ENCODE results near the gene JAGN1. TPM values are rescaled to one million over a fixed set of nuclear protein-coding genes. Genes with fewer than 3 reads are reported as not detected.

JAGN1 gene
- total and polyA plus RNA-seq, 2 experiments from 2014 or later, result 61.4 to 83.5 TPM

- peaks cover 40% of the 10 kb centered on the region for H3K4me1 ChIP-seq (ENCODE audit: insufficient read depth)
- H3K36me3 ChIP-seq (replicated peaks; ENCODE audit: insufficient read depth, low read depth), result no peaks in the 10 kb centered on the region
- peak overlapping the region; percentile 94 for H3K4me2 ChIP-seq
- H3K9me3 ChIP-seq (ENCODE audit: low read depth), result no peaks in the 10 kb centered on the region
- TF ChIP-seq EZH2 (IDR thresholded peaks at IDR 0.05; ENCODE audit: borderline replicate concordance) (no peak), EZH2phosphoT487 (IDR thresholded peaks at IDR 0.05; ENCODE audit: low read depth, severe bottlenecking, unreplicated experiment) (no peak)
- TF ChIP-seq, protein P1, sequence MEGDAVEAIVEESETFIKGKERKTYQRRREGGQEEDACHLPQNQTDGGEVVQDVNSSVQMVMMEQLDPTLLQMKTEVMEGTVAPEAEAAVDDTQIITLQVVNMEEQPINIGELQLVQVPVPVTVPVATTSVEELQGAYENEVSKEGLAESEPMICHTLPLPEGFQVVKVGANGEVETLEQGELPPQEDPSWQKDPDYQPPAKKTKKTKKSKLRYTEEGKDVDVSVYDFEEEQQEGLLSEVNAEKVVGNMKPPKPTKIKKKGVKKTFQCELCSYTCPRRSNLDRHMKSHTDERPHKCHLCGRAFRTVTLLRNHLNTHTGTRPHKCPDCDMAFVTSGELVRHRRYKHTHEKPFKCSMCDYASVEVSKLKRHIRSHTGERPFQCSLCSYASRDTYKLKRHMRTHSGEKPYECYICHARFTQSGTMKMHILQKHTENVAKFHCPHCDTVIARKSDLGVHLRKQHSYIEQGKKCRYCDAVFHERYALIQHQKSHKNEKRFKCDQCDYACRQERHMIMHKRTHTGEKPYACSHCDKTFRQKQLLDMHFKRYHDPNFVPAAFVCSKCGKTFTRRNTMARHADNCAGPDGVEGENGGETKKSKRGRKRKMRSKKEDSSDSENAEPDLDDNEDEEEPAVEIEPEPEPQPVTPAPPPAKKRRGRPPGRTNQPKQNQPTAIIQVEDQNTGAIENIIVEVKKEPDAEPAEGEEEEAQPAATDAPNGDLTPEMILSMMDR (IDR thresholded peaks at IDR 0.05; ENCODE audit: poor library complexity), result no peak
- H2AFZ ChIP-seq, result no peak overlapping the region
- H3K9me2 ChIP-seq (replicated peaks; ENCODE audit: insufficient read depth), result no peaks in the 10 kb centered on the region
- H3K79me2 ChIP-seq, result peaks cover 12% of the 10 kb centered on the region
- H3K4me3 ChIP-seq, result no peak overlapping the region
- WGBS (ENCODE audit: low lambda C conversion rate, missing lambda C conversion rate), result 92% methylated on average over 10 of the region's 10 CpGs
- no peak for DNase-seq (ENCODE audit: low spot score)
- H4K20me1 ChIP-seq (ENCODE audit: insufficient read depth, poor library complexity, severe bottlenecking), result no peaks in the 10 kb centered on the region
- H3K27me3 ChIP-seq, result no peaks in the 10 kb centered on the region
- no peak overlapping the region for H3K27ac ChIP-seq
Observed at GRCh38 chr3:9917820-9918219, 27.4 kb downstream of the JAGN1 start.

- no peak for DNase-seq (ENCODE audit: low spot score)
- H3K4me3 ChIP-seq, result no peak overlapping the region
- H3K4me2 ChIP-seq, result peak overlapping the region; percentile 94
Observed at GRCh38 chr3:9918261-9919038, 28.0 kb downstream of the JAGN1 start.

GRCh38 chr3:9928158-9928557, 37.7 kb downstream of the JAGN1 start:
- Histone ChIP-seq H2AFZ (no peak overlapping the region), H3K4me3 (no peak overlapping the region), H3K4me2 (no peak overlapping the region), H4K20me1 (ENCODE audit: insufficient read depth, poor library complexity, severe bottlenecking) (no peaks in the 10 kb centered on the region), H3K4me1 (ENCODE audit: insufficient read depth) (peaks cover 12% of the 10 kb centered on the region), H3K79me2 (no peaks in the 10 kb centered on the region), H3K27ac (no peak overlapping the region), H3K36me3 (replicated peaks; ENCODE audit: insufficient read depth, low read depth) (no peaks in the 10 kb centered on the region), H3K27me3 (no peaks in the 10 kb centered on the region), H3K9me3 (ENCODE audit: low read depth) (no peaks in the 10 kb centered on the region), H3K9me2 (replicated peaks; ENCODE audit: insufficient read depth) (no peaks in the 10 kb centered on the region)
- 99% methylated on average over 21 of the region's 23 CpGs for WGBS (ENCODE audit: low lambda C conversion rate, missing lambda C conversion rate)
- TF ChIP-seq, protein P1 (IDR thresholded peaks at IDR 0.05; ENCODE audit: poor library complexity), result no peak
- TF ChIP-seq EZH2phosphoT487 (IDR thresholded peaks at IDR 0.05; ENCODE audit: low read depth, severe bottlenecking, unreplicated experiment) (no peak), EZH2 (IDR thresholded peaks at IDR 0.05; ENCODE audit: borderline replicate concordance) (no peak)
- no peak for DNase-seq (ENCODE audit: low spot score)

More at GRCh38 chr3:9918261-9919038, 28.0 kb downstream of the JAGN1 start:
- Histone ChIP-seq H4K20me1 (ENCODE audit: insufficient read depth, poor library complexity, severe bottlenecking) (no peaks in the 10 kb centered on the region), H3K4me1 (ENCODE audit: insufficient read depth) (peaks cover 37% of the 10 kb centered on the region), H3K9me2 (replicated peaks; ENCODE audit: insufficient read depth) (no peaks in the 10 kb centered on the region), H3K27ac (no peak overlapping the region), H3K79me2 (peaks cover 12% of the 10 kb centered on the region), H2AFZ (no peak overlapping the region), H3K27me3 (no peaks in the 10 kb centered on the region), H3K36me3 (replicated peaks; ENCODE audit: insufficient read depth, low read depth) (no peaks in the 10 kb centered on the region), H3K9me3 (ENCODE audit: low read depth) (no peaks in the 10 kb centered on the region)
- 97% methylated on average over 8 of the region's 8 CpGs for WGBS (ENCODE audit: low lambda C conversion rate, missing lambda C conversion rate)
- TF ChIP-seq, protein P1 (IDR thresholded peaks at IDR 0.05; ENCODE audit: poor library complexity), result no peak
- TF ChIP-seq EZH2phosphoT487 (IDR thresholded peaks at IDR 0.05; ENCODE audit: low read depth, severe bottlenecking, unreplicated experiment) (no peak), EZH2 (IDR thresholded peaks at IDR 0.05; ENCODE audit: borderline replicate concordance) (no peak)

Measured in hepatocyte (in vitro differentiated cells).